PC-3 (cell line): Measurements from ENCODE around the gene SOCS6. TPM values are rescaled to one million over a fixed set of nuclear protein-coding genes. Genes with fewer than 3 reads are reported as not detected.
A peak's percentile ranks its signal among the peaks of the same experiment; 100 is the strongest.

ENCODE experiments used
- ATAC-seq: fragments of 200-7000 bp; cut with Tn5 transposase; 2 replicates; pipeline ENCODE4 v1.9.1; 2020; ENCODE audit warnings: mild to moderate bottlenecking, moderate library complexity
- BruUV-seq: library from RNA; stranded (reverse); fragments of 400-500 nt; replicated peaks from 2 replicates; lab custom pipeline; 2021; lab: Mats Ljungman, UMichigan
- CTCF ChIA-PET: fragments of 300-600 bp; sonication (Branson Sonifier 250); formaldehyde crosslinking; loops from one replicate; lab custom pipeline; 2022; ENCODE audit warnings: antibody characterized with exemption; lab: Charles Lee
- POLR2A ChIA-PET: fragments of 300-600 bp; sonication (Branson Sonifier 250); formaldehyde crosslinking; loops from one replicate; lab custom pipeline; 2022; ENCODE audit warnings: antibody characterized with exemption; ENCODE audit not compliant: unreplicated experiment; lab: Charles Lee
- DNase-seq: peaks from one replicate; pipeline ENCODE4 v3.0.0-alpha.2; 2015
- H2AFZ ChIP-seq: fragments of 300-600 bp; sonication (generic); 2 replicates; pipeline ENCODE4 v1.6.0; 2016; ENCODE audit warnings: antibody characterized with exemption, low read length
- H3F3A ChIP-seq: fragments of 300-600 bp; sonication (generic); one replicate; pipeline ENCODE4 v1.6.0; 2017; ENCODE audit warnings: antibody characterized with exemption, low read length, control low read depth, mild to moderate bottlenecking; ENCODE audit not compliant: unreplicated experiment
- H3K27ac ChIP-seq: fragments of 300-600 bp; sonication (generic); 2 replicates; pipeline ENCODE4 v1.5.1; 2016; ENCODE audit warnings: mild to moderate bottlenecking, low read length
- H3K27me3 ChIP-seq: fragments of 300-600 bp; sonication (generic); 2 replicates; pipeline ENCODE4 v1.6.1; 2016; ENCODE audit warnings: low read length, mixed read lengths
- H3K36me3 ChIP-seq: fragments of 300-600 bp; sonication (generic); 2 replicates; pipeline ENCODE4 v1.6.1; 2016; ENCODE audit warnings: low read depth, mixed run types, low read length, mixed read lengths
- H3K4me1 ChIP-seq: fragments of 300-600 bp; sonication (generic); 2 replicates; pipeline ENCODE4 v1.5.1; 2016; ENCODE audit warnings: low read length; ENCODE audit not compliant: insufficient read depth
- H3K4me2 ChIP-seq: fragments of 300-600 bp; sonication (generic); 2 replicates; pipeline ENCODE4 v1.6.0; 2016; ENCODE audit warnings: low read length
- H3K4me3 ChIP-seq: fragments of 300-600 bp; sonication (generic); 2 replicates; pipeline ENCODE4 v1.5.1; 2016; ENCODE audit warnings: mild to moderate bottlenecking, low read length, mixed read lengths
- H3K79me2 ChIP-seq: fragments of 300-600 bp; sonication (generic); 2 replicates; pipeline ENCODE4 v1.6.1; 2017; ENCODE audit warnings: low read length, mixed read lengths
- H3K9ac ChIP-seq: fragments of 300-600 bp; sonication (generic); 2 replicates; pipeline ENCODE4 v1.6.0; 2016; ENCODE audit warnings: mild to moderate bottlenecking, low read length
- H3K9me2 ChIP-seq: fragments of 300-600 bp; sonication (generic); replicated peaks from 2 replicates; pipeline ENCODE4 v1.6.1; 2016; ENCODE audit warnings: mixed run types, low read length, mixed read lengths
- H3K9me3 ChIP-seq: fragments of 300-600 bp; sonication (generic); 2 replicates; pipeline ENCODE4 v1.6.1; 2016; ENCODE audit warnings: low read length, mixed read lengths
- H4K20me1 ChIP-seq: fragments of 300-600 bp; sonication (generic); 2 replicates; pipeline ENCODE4 v1.6.1; 2016; ENCODE audit warnings: low read length, mixed read lengths
- EZH2 ChIP-seq: fragments of 300-600 bp; sonication (generic); IDR thresholded peaks from one replicate; pipeline ENCODE4 v1.6.1; 2017; ENCODE audit warnings: antibody characterized with exemption, mild to moderate bottlenecking, low read length; ENCODE audit not compliant: unreplicated experiment
- EZH2phosphoT487 ChIP-seq: fragments of 300-600 bp; sonication (generic); IDR thresholded peaks from 2 replicates; pipeline ENCODE4 v1.6.1; 2018; ENCODE audit warnings: mild to moderate bottlenecking, antibody characterized with exemption, low read length, borderline replicate concordance
- intact Hi-C: fragments of 100-400 bp; cut with micrococcal nuclease; formaldehyde crosslinking; loops from 2 replicates; pipeline ENCODE4 v1.9.0; 2023
- total RNA-seq: library from RNA; depleted of rRNA; stranded (reverse); fragments of >200 nt; gene quantifications from 2 replicates; pipeline ENCODE4 v1.2.3, GENCODE V29; 2014
- TF ChIP-seq, protein P1 (sequence below): fragments of 300-600 bp; sonication (generic); conservative IDR thresholded peaks from 2 replicates; pipeline ENCODE4 v1.5.1; 2017; ENCODE audit warnings: antibody characterized with exemption, low read depth, mild to moderate bottlenecking, low read length

The SOCS6 gene
- total RNA-seq, 1 experiment from 2014 or later, result 17.9 TPM

DNA sequence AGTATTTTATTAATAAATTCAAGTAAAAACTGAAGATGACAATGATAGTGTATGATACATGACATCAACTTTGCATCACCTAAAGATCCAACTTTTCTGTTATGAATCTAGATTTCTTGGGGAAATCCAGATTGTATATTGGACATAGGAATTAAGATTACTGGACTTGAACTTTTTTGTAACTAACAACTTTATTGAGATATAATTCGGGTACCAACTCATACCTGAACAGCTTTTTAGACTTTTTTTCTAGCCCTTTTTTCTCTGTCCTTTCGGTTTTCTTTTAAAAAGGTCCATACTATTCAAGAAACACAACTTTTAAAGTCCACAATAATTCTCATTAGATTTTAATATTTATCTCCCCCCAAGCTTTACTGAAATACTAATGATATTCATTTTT, 1.1 kb upstream of the SOCS6 start:
- H3K9me2 ChIP-seq, result no peaks in the 10 kb centered on the region
- ATAC-seq, result no peak
- H3F3A ChIP-seq, result peaks cover 5% of the 10 kb centered on the region
- peaks cover 26% of the 10 kb centered on the region for H3K4me1 ChIP-seq
- no peak overlapping the region for H3K9ac ChIP-seq
- peak overlapping the region; percentile 86 for H3K4me3 ChIP-seq
- peaks cover 38% of the 10 kb centered on the region for H3K79me2 ChIP-seq
- no peak overlapping the region for H3K27ac ChIP-seq
- H3K9me3 ChIP-seq, result no peaks in the 10 kb centered on the region
- peak overlapping the region; percentile 95 for H3K4me2 ChIP-seq
- TF ChIP-seq EZH2phosphoT487 (no peak), EZH2 (no peak)
- TF ChIP-seq, protein P1, sequence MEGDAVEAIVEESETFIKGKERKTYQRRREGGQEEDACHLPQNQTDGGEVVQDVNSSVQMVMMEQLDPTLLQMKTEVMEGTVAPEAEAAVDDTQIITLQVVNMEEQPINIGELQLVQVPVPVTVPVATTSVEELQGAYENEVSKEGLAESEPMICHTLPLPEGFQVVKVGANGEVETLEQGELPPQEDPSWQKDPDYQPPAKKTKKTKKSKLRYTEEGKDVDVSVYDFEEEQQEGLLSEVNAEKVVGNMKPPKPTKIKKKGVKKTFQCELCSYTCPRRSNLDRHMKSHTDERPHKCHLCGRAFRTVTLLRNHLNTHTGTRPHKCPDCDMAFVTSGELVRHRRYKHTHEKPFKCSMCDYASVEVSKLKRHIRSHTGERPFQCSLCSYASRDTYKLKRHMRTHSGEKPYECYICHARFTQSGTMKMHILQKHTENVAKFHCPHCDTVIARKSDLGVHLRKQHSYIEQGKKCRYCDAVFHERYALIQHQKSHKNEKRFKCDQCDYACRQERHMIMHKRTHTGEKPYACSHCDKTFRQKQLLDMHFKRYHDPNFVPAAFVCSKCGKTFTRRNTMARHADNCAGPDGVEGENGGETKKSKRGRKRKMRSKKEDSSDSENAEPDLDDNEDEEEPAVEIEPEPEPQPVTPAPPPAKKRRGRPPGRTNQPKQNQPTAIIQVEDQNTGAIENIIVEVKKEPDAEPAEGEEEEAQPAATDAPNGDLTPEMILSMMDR, result no peak
- intact Hi-C loops, result loop anchor here (1.0 to 2.0 kb wide), 2 partner anchors 44 to 83 kb away; partner anchors contain the start of gene RTTN
- POLR2A ChIA-PET, result interaction anchor here (0.6 kb wide), 1 partner anchor 23 kb away, joined by 5 read pairs; no protein-coding TSS in a partner anchor
- BruUV-seq, result TSS peak; percentile 46
- H2AFZ ChIP-seq, result peak overlapping the region; percentile 95
- no peaks in the 10 kb centered on the region for H3K27me3 ChIP-seq
- peaks cover 30% of the 10 kb centered on the region for H4K20me1 ChIP-seq
- CTCF ChIA-PET, result no interaction called here
- H3K36me3 ChIP-seq, result 0 out of 2 replicates have a peak, but pooled peaks cover 11% of the 10 kb centered on the region
- no peak for DNase-seq

DNA sequence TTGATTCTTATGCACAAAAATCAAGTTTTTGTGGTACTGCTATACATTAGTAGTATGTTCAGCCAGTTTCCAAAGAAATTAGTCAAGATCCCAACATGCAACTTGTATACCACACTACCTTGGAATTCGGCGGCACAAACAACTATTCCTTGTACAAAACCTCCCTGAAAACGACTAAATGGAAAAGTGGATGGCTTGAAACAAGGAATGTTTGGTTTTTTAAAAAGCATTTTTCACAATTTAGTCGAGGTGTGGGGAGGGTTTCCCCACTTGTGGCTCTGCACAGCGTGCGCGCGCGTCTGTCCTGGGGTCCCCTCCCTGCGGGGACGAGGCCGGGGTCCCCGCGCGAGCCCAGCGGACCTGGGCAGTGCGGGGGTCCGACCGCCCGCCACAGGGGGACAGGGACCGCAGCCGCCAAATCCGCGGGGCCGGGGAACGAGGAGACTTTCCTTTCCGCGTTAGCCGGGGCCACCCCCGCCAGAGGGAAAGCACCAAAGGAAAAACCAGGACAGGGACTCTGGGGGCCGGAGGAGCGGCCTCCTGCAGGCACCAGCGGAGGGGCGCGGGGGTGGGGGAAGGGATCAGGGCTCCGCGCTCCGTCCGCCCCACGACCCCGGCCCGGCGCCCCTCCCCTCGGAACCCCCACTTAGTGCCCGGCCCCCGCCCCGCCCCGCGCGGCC, 534 bp upstream of the SOCS6 start:
- ATAC-seq, result peak; percentile 30
- H3K4me3 ChIP-seq, result peak overlapping the region; percentile 86
- BruUV-seq, result no TSS peak
- H4K20me1 ChIP-seq, result peaks cover 36% of the 10 kb centered on the region
- H3K27ac ChIP-seq, result peak overlapping the region; percentile 15
- peaks cover 44% of the 10 kb centered on the region for H3K79me2 ChIP-seq
- H2AFZ ChIP-seq, result peak overlapping the region; percentile 95
- TF ChIP-seq, protein P1, result no peak
- TF ChIP-seq EZH2 (no peak), EZH2phosphoT487 (no peak)
- peak overlapping the region; percentile 95 for H3K4me2 ChIP-seq
- ChIA-PET CTCF (no interaction called here), POLR2A (interaction anchor here (0.7 kb wide), 1 partner anchor 68 kb away, joined by 3 read pairs; no protein-coding TSS in a partner anchor)
- intact Hi-C loops, result loop anchor here (1.0 to 2.0 kb wide), 2 partner anchors 45 to 84 kb away; partner anchors contain the start of gene RTTN
- H3K4me1 ChIP-seq, result peaks cover 32% of the 10 kb centered on the region
- 0 out of 2 replicates have a peak, but pooled peaks cover 11% of the 10 kb centered on the region for H3K36me3 ChIP-seq
- no peaks in the 10 kb centered on the region for H3K9me3 ChIP-seq
- DNase-seq, result peak; percentile 23
- H3K9me2 ChIP-seq, result no peaks in the 10 kb centered on the region
- H3F3A ChIP-seq, result peaks cover 5% of the 10 kb centered on the region
- H3K27me3 ChIP-seq, result no peaks in the 10 kb centered on the region
- H3K9ac ChIP-seq, result peak overlapping the region; percentile 85
